Measurements from ENCODE around the gene TNFAIP3.

TNFAIP3 gene

GRCh38 chr6:137821491-137821890, 45.6 kb upstream of the TNFAIP3 start:
- H3K27ac ChIP-seq = no peak overlapping the region
- in situ Hi-C loops (cut with HindIII; ENCODE audit: low pct_ligation_motif_present, low sequenced_read_pairs) = no loop called here
- TF ChIP-seq, protein P1, sequence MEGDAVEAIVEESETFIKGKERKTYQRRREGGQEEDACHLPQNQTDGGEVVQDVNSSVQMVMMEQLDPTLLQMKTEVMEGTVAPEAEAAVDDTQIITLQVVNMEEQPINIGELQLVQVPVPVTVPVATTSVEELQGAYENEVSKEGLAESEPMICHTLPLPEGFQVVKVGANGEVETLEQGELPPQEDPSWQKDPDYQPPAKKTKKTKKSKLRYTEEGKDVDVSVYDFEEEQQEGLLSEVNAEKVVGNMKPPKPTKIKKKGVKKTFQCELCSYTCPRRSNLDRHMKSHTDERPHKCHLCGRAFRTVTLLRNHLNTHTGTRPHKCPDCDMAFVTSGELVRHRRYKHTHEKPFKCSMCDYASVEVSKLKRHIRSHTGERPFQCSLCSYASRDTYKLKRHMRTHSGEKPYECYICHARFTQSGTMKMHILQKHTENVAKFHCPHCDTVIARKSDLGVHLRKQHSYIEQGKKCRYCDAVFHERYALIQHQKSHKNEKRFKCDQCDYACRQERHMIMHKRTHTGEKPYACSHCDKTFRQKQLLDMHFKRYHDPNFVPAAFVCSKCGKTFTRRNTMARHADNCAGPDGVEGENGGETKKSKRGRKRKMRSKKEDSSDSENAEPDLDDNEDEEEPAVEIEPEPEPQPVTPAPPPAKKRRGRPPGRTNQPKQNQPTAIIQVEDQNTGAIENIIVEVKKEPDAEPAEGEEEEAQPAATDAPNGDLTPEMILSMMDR (IDR thresholded peaks at IDR 0.05; ENCODE audit: low read depth, low read length, missing control alignments) = no peak
- no peak for DNase-seq
- H3K27me3 ChIP-seq (replicated peaks) = no peaks in the 10 kb centered on the region
- H3K36me3 ChIP-seq (replicated peaks) = no peaks in the 10 kb centered on the region
- no peak overlapping the region for H3K4me3 ChIP-seq (ENCODE audit: low read depth, low read length)

DNA sequence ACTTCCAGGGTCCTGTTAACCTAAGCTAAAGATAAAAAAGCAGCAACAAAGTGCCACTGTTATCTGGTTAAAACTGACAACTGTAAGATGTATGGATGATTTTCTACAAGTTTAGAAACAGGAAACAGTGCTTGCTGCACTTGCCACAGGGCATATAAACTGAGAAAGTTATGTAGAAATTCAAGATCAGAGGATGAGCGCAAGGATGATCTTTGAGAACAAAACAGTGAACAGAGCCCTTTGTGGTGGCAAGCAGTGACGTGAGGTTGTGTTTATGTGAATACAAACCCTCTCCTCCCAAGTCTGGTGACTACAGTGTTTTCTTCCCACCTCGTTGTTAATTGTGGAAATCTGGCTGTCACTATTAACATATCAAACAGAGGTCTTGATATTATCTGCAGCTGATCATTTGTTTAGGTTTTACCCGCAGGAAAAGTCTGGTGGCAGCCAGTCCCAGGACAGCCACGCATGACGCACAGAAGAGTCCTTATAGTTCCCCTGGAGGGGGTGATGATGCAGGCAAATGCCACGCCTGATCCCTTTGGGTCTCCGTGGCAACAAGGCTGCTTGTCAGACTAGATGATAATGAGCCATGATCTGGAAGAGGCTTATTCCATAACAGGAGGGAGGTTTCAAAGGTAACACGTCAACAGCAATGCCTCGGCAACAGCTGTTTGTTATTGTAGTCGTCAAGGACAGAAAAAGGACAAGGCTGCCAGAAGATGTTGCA, 43.1 kb upstream of the TNFAIP3 start:
- peak; percentile 69 for DNase-seq
- Histone ChIP-seq H3K36me3 (replicated peaks) (no peaks in the 10 kb centered on the region), H3K4me3 (ENCODE audit: low read depth, low read length) (no peak overlapping the region), H3K27me3 (replicated peaks) (no peaks in the 10 kb centered on the region), H3K27ac (peak overlapping the region; percentile 12)
- TF ChIP-seq, protein P1 (IDR thresholded peaks at IDR 0.05; ENCODE audit: low read depth, low read length, missing control alignments) = no peak
- in situ Hi-C loops (cut with HindIII; ENCODE audit: low pct_ligation_motif_present, low sequenced_read_pairs) = no loop called here

- DNase-seq = no peak
- in situ Hi-C loops (cut with HindIII; ENCODE audit: low pct_ligation_motif_present, low sequenced_read_pairs) = no loop called here
These were observed 42.5 kb upstream of the TNFAIP3 start for GRCh38 chr6:137824556-137824879.

DNA sequence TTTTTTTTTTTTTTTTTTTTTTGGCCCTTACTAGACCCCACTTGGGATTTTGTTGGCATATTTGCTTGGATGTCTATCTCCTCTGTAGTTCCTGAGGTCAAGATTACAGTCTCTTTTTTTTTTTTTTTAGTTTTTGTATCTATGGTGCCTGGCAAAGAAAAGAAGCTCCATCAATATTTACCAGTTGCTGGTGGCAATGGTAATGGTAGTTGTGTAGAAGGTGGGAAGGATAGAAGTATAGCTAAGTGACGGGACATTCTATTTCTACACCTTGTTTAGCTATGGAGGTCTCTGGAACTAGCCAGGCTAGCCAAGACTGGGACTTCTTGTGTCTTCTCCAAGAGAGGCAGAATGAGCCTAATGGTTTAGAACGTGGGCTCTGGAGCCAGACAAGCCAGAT, 42.2 kb upstream of the TNFAIP3 start:
- Histone ChIP-seq H3K27ac (no peak overlapping the region), H3K4me3 (ENCODE audit: low read depth, low read length) (no peak overlapping the region)

More at GRCh38 chr6:137824556-137824879, 42.5 kb upstream of the TNFAIP3 start:
- TF ChIP-seq, protein P1 (IDR thresholded peaks at IDR 0.05; ENCODE audit: low read depth, low read length, missing control alignments) = no peak
- no peaks in the 10 kb centered on the region for H3K27me3 ChIP-seq (replicated peaks)
- H3K4me3 ChIP-seq (ENCODE audit: low read depth, low read length) = no peak overlapping the region
- H3K36me3 ChIP-seq (replicated peaks) = no peaks in the 10 kb centered on the region
- H3K27ac ChIP-seq = no peak overlapping the region

GRCh38 chr6:137827411-137827940, 39.6 kb upstream of the TNFAIP3 start:
- no peak overlapping the region for H3K4me3 ChIP-seq (ENCODE audit: low read depth, low read length)
- no peaks in the 10 kb centered on the region for H3K36me3 ChIP-seq (replicated peaks)
- no peaks in the 10 kb centered on the region for H3K27me3 ChIP-seq (replicated peaks)
- TF ChIP-seq, protein P1 (IDR thresholded peaks at IDR 0.05; ENCODE audit: low read depth, low read length, missing control alignments) = no peak
- no peak for DNase-seq
- H3K27ac ChIP-seq = no peak overlapping the region
- in situ Hi-C loops (cut with HindIII; ENCODE audit: low pct_ligation_motif_present, low sequenced_read_pairs) = no loop called here

More for the DNA sequence above, 42.2 kb upstream of the TNFAIP3 start:
- H3K27me3 ChIP-seq (replicated peaks) = no peaks in the 10 kb centered on the region
- H3K36me3 ChIP-seq (replicated peaks) = no peaks in the 10 kb centered on the region
- in situ Hi-C loops (cut with HindIII; ENCODE audit: low pct_ligation_motif_present, low sequenced_read_pairs) = no loop called here
- TF ChIP-seq, protein P1 (IDR thresholded peaks at IDR 0.05; ENCODE audit: low read depth, low read length, missing control alignments) = no peak
- DNase-seq = no peak

Measured in brain microvascular endothelial cell (primary cell).